PC-9 (cell line): ENCODE measurements around the gene RPS6KA4. TPM values are rescaled to one million over a fixed set of nuclear protein-coding genes. Genes with fewer than 3 reads are reported as not detected.

ENCODE experiments used
- BruUV-seq: library from RNA; stranded (reverse); fragments of 400-500 nt; replicated peaks from 2 replicates; lab custom pipeline; 2021; lab: Mats Ljungman, UMichigan
- CTCF ChIA-PET: fragments of 300-600 bp; sonication (Branson Sonifier 250); formaldehyde crosslinking; loops from one replicate; lab custom pipeline; 2022; ENCODE audit warnings: antibody characterized with exemption; lab: Charles Lee
- POLR2A ChIA-PET: fragments of 300-600 bp; sonication (Branson Sonifier 250); formaldehyde crosslinking; loops from one replicate; lab custom pipeline; 2022; ENCODE audit warnings: antibody characterized with exemption; ENCODE audit not compliant: unreplicated experiment; lab: Charles Lee
- DNase-seq, 2 experiments: peaks; one replicate each; pipeline versions ENCODE4 v3.0.0 to v3.0.0-alpha.2; 2015 to 2022; ENCODE audit warnings: mixed read lengths in 1 of 2
- H2AFZ ChIP-seq: fragments of 200-600 bp; sonication (generic); 2 replicates; pipeline ENCODE4 v1.8.1; 2017; ENCODE audit warnings: antibody characterized with exemption
- H3F3A ChIP-seq: fragments of 200-600 bp; sonication (generic); 2 replicates; pipeline ENCODE4 v1.8.1; 2017; ENCODE audit warnings: antibody characterized with exemption, mild to moderate bottlenecking, low read depth; ENCODE audit not compliant: insufficient read depth
- H3K27ac ChIP-seq: fragments of 200-600 bp; sonication (generic); 2 replicates; pipeline ENCODE4 v1.6.1; 2016; ENCODE audit warnings: mixed run types
- H3K27me3 ChIP-seq: fragments of 200-600 bp; sonication (generic); 2 replicates; pipeline ENCODE4 v1.6.1; 2016; ENCODE audit warnings: low read depth, mixed run types; ENCODE audit not compliant: insufficient read depth
- H3K36me3 ChIP-seq: fragments of 200-600 bp; sonication (generic); 2 replicates; pipeline ENCODE4 v1.6.1; 2016; ENCODE audit warnings: low read depth, mixed run types
- H3K4me1 ChIP-seq: fragments of 200-600 bp; sonication (generic); replicated peaks from 2 replicates; pipeline ENCODE4 v1.6.1; 2016; ENCODE audit warnings: mixed run types; ENCODE audit not compliant: insufficient read depth
- H3K4me2 ChIP-seq: fragments of 200-600 bp; sonication (generic); 2 replicates; pipeline ENCODE4 v1.6.1; 2017; ENCODE audit warnings: mixed run types
- H3K4me3 ChIP-seq: fragments of 200-600 bp; sonication (generic); 2 replicates; pipeline ENCODE4 v1.6.1; 2016; ENCODE audit warnings: mixed run types
- H3K79me2 ChIP-seq: fragments of 200-600 bp; sonication (generic); 2 replicates; pipeline ENCODE4 v1.6.1; 2017; ENCODE audit warnings: low read depth, mixed run types
- H3K9me2 ChIP-seq: fragments of 200-600 bp; sonication (generic); 2 replicates; pipeline ENCODE4 v1.8.1; 2017; ENCODE audit warnings: mild to moderate bottlenecking; ENCODE audit not compliant: insufficient read depth
- H3K9me3 ChIP-seq: fragments of 200-600 bp; sonication (generic); 2 replicates; pipeline ENCODE4 v1.8.1; 2016; ENCODE audit warnings: low read depth; ENCODE audit not compliant: insufficient read depth
- H4K20me1 ChIP-seq: fragments of 200-600 bp; sonication (generic); 2 replicates; pipeline ENCODE4 v1.8.1; 2017; ENCODE audit not compliant: insufficient read depth
- CTCF ChIP-seq: fragments of 200-600 bp; sonication (generic); conservative IDR thresholded peaks from 2 replicates; pipeline ENCODE4 v1.6.1; 2017; ENCODE audit warnings: mixed run types, antibody characterized with exemption, mild to moderate bottlenecking, moderate library complexity
- EZH2 ChIP-seq: fragments of 200-600 bp; sonication (generic); IDR thresholded peaks from 2 replicates; pipeline ENCODE4 v1.8.0; 2017; ENCODE audit warnings: antibody characterized with exemption, low read depth
- intact Hi-C: fragments of 100-400 bp; cut with micrococcal nuclease; formaldehyde crosslinking; loops from one replicate; pipeline ENCODE4 v1.10.0; 2022; ENCODE audit not compliant: unreplicated experiment
- total RNA-seq: library from RNA; stranded (reverse); gene quantifications from 2 replicates; pipeline ENCODE4 v1.2.3, GENCODE V29; 2021

The RPS6KA4 gene
- total RNA-seq, 1 experiment from 2014 or later = 64.3 TPM

- H3K4me2 ChIP-seq = no peak overlapping the region
- no peaks in the 10 kb centered on the region for H3K27me3 ChIP-seq
- intact Hi-C loops = no loop called here
- H3K4me1 ChIP-seq = peaks cover 7% of the 10 kb centered on the region; the same call in 1 of the 2 replicates
- H3K27ac ChIP-seq = no peak overlapping the region
- H3K9me2 ChIP-seq = no peaks in the 10 kb centered on the region
- ChIA-PET POLR2A (interaction anchor here (0.6 kb wide), 1 partner anchor 1161 kb away, joined by 4 read pairs; the partner anchor contains the start of gene ZNRD2), CTCF (no interaction called here)
- TF ChIP-seq CTCF = no peak
- no peak for TF ChIP-seq EZH2
- H3K36me3 ChIP-seq = no peaks in the 10 kb centered on the region
- no peaks in the 10 kb centered on the region for H3K9me3 ChIP-seq
- no TSS peak for BruUV-seq
- no peak for DNase-seq
- H4K20me1 ChIP-seq = no peaks in the 10 kb centered on the region
- no peak overlapping the region for H3K4me3 ChIP-seq
- H2AFZ ChIP-seq = no peak overlapping the region
- H3K79me2 ChIP-seq = no peaks in the 10 kb centered on the region
- H3F3A ChIP-seq = peaks cover 11% of the 10 kb centered on the region
These were observed 50.3 kb downstream of the RPS6KA4 start for GRCh38 chr11:64409278-64409677.

GRCh38 chr11:64409707-64410403 is 50.9 kb downstream of the RPS6KA4 start:
- POLR2A ChIA-PET = interaction anchor here (0.6 kb wide), 1 partner anchor 1161 kb away, joined by 4 read pairs; the partner anchor contains the start of gene ZNRD2
- TF ChIP-seq EZH2 = no peak
- no peak for TF ChIP-seq CTCF

DNA sequence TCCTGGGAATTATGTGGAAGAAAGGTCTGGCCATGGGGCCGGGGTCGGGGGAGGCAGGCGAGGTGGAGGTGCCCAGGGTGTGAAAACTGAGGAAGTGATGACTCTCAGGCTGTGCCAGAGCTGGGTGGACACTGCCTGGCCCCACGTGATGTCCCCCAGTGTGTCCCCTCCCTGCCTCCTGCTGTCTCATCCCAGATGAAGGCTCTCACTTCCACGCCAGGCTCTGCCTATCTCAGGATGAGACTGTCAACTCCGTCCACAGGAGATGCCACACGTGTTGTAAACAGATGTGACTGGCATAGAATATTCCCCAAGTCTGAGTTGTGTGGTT is 51.4 kb downstream of the RPS6KA4 start:
- no peaks in the 10 kb centered on the region for H3K9me3 ChIP-seq
- DNase-seq = no peak
- no peak overlapping the region for H2AFZ ChIP-seq
- no peaks in the 10 kb centered on the region for H3K79me2 ChIP-seq
- H3K4me1 ChIP-seq = peaks cover 7% of the 10 kb centered on the region; the same call in 1 of the 2 replicates
- peaks cover 11% of the 10 kb centered on the region for H3F3A ChIP-seq
- no peak overlapping the region for H3K4me3 ChIP-seq
- intact Hi-C loops = no loop called here
- POLR2A ChIA-PET = no interaction called here
- no peaks in the 10 kb centered on the region for H3K9me2 ChIP-seq
- H3K27me3 ChIP-seq = no peaks in the 10 kb centered on the region
- no peak overlapping the region for H3K4me2 ChIP-seq
- TF ChIP-seq EZH2 (no peak), CTCF (no peak)
- CTCF ChIA-PET = no interaction called here
- no peak overlapping the region for H3K27ac ChIP-seq
- no peaks in the 10 kb centered on the region for H3K36me3 ChIP-seq
- no TSS peak for BruUV-seq
- H4K20me1 ChIP-seq = no peaks in the 10 kb centered on the region

More at GRCh38 chr11:64409707-64410403, 50.9 kb downstream of the RPS6KA4 start:
- intact Hi-C loops = no loop called here
- CTCF ChIA-PET = no interaction called here
- Histone ChIP-seq H3K4me3 (no peak overlapping the region), H3F3A (peaks cover 11% of the 10 kb centered on the region), H3K27me3 (no peaks in the 10 kb centered on the region), H3K9me3 (no peaks in the 10 kb centered on the region), H3K4me2 (no peak overlapping the region), H3K27ac (no peak overlapping the region), H3K79me2 (no peaks in the 10 kb centered on the region), H3K4me1 (peaks cover 7% of the 10 kb centered on the region; the same call in 1 of the 2 replicates), H3K36me3 (no peaks in the 10 kb centered on the region), H3K9me2 (no peaks in the 10 kb centered on the region), H4K20me1 (no peaks in the 10 kb centered on the region), H2AFZ (no peak overlapping the region)
- BruUV-seq = no TSS peak
- no peak for DNase-seq
